H1 (cell line): ENCODE results near the gene RALGAPA2. TPM values are rescaled to one million over a fixed set of nuclear protein-coding genes. Genes with fewer than 3 reads are reported as not detected.

Experiments
- CTCF ChIA-PET: fragments of 300-600 bp; sonication (Branson Sonifier 250); formaldehyde crosslinking; loops from one replicate; lab custom pipeline; 2021; ENCODE audit not compliant: partially characterized antibody; lab: Charles Lee
- POLR2A ChIA-PET: fragments of 300-600 bp; sonication (Branson Sonifier 250); formaldehyde crosslinking; loops from one replicate; lab custom pipeline; 2021; ENCODE audit warnings: inconsistent platforms; ENCODE audit not compliant: partially characterized antibody; lab: Charles Lee
- DNase-seq, 2 experiments: peaks; one replicate each; pipeline versions ENCODE4 v3.0.0 to v3.0.0-alpha.2; 2010 to 2022; ENCODE audit warnings: low spot score in 2 of 2, low read depth in 1 of 2, mixed read lengths in 1 of 2
- FAIRE-seq: peaks from 2 replicates; lab custom pipeline; 2011; peaks lifted over from hg19 to GRCh38; lab: Jason Lieb, UNC
- H2AFZ ChIP-seq: 2 replicates; pipeline ENCODE4 v1.8.1; 2012; ENCODE audit warnings: low read length, inconsistent platforms
- H2AK5ac ChIP-seq: 2 replicates; pipeline ENCODE4 v1.6.1; 2013; ENCODE audit warnings: low read depth, low read length
- H2BK120ac ChIP-seq: replicated peaks from 2 replicates; pipeline ENCODE3; 2013; ENCODE audit warnings: low read depth, low read length, inconsistent platforms
- H2BK12ac ChIP-seq: 2 replicates; pipeline ENCODE4 v1.6.1; 2013; ENCODE audit warnings: low read depth, low read length
- H2BK15ac ChIP-seq: 2 replicates; pipeline ENCODE4 v1.6.1; 2013; ENCODE audit warnings: low read length
- H2BK20ac ChIP-seq: 2 replicates; pipeline ENCODE4 v1.6.1; 2013; ENCODE audit warnings: low read length
- H2BK5ac ChIP-seq: 2 replicates; pipeline ENCODE4 v1.6.1; 2013; ENCODE audit warnings: low read depth, low read length
- H3K14ac ChIP-seq: 2 replicates; pipeline ENCODE4 v1.6.1; 2013; ENCODE audit warnings: inconsistent platforms; ENCODE audit not compliant: insufficient read length
- H3K18ac ChIP-seq: 2 replicates; pipeline ENCODE4 v1.6.1; 2013; ENCODE audit warnings: low read length; ENCODE audit errors: extremely low read depth
- H3K23ac ChIP-seq: 2 replicates; pipeline ENCODE4 v1.6.1; 2013; ENCODE audit warnings: inconsistent platforms; ENCODE audit not compliant: insufficient read length
- H3K23me2 ChIP-seq: 2 replicates; pipeline ENCODE4 v1.6.1; 2013; ENCODE audit warnings: low read depth, low read length
- H3K27ac ChIP-seq: 2 replicates; pipeline ENCODE4 v1.6.1; 2011; ENCODE audit warnings: low read depth, low read length, inconsistent platforms
- H3K27me3 ChIP-seq, 4 experiments: replicated peaks in 1 of 4; 1 replicate in 1 of 4; 2 replicates in 3 of 4; pipeline versions ENCODE4 v1.6.1 to v1.8.1; 2011 to 2013; ENCODE audit warnings: low read length in 3 of 4, mild to moderate bottlenecking in 3 of 4, inconsistent platforms in 2 of 4, mixed read lengths in 2 of 4, moderate library complexity in 1 of 4; ENCODE audit not compliant: control insufficient read depth in 3 of 4, insufficient read depth in 3 of 4; ENCODE audit errors: extremely low read depth in 1 of 4
- H3K36me3 ChIP-seq, 4 experiments: 2 replicates each; pipeline versions ENCODE4 v1.6.1 to v1.8.1; 2011 to 2013; ENCODE audit warnings: mild to moderate bottlenecking in 4 of 4, low read length in 3 of 4, moderate library complexity in 2 of 4, control low read depth in 1 of 4, inconsistent platforms in 1 of 4; ENCODE audit not compliant: insufficient read depth in 4 of 4, control insufficient read depth in 2 of 4
- H3K4ac ChIP-seq: replicated peaks from 2 replicates; pipeline ENCODE3; 2013; ENCODE audit warnings: low read length, low read depth, mixed read lengths, inconsistent platforms; ENCODE audit not compliant: insufficient read length
- H3K4me1 ChIP-seq, 4 experiments: replicated peaks in 1 of 4; 1 replicate in 1 of 4; 2 replicates in 3 of 4; pipeline versions ENCODE4 v1.6.1 to v1.8.1; 2011 to 2013; ENCODE audit warnings: low read length in 3 of 4, inconsistent platforms in 2 of 4, mixed read lengths in 1 of 4; ENCODE audit not compliant: insufficient read depth in 4 of 4, control insufficient read depth in 3 of 4
- H3K4me2 ChIP-seq, 2 experiments: 2 replicates each; pipeline versions ENCODE4 v1.6.1 to v1.8.1; 2011 to 2013; ENCODE audit warnings: low read depth in 2 of 2, low read length in 2 of 2, control low read depth in 1 of 2, inconsistent platforms in 1 of 2, mild to moderate bottlenecking in 1 of 2; ENCODE audit not compliant: insufficient read depth in 1 of 2
- H3K4me3 ChIP-seq, 4 experiments: fragments of 200-600, 300-600 bp in 1 of 4; sonication (generic), shearing (Covaris generic), sonication (Bioruptor Twin) in 1 of 4; 2 replicates each; pipeline versions ENCODE4 v1.5.1 to v1.8.1; 2011 to 2016; ENCODE audit warnings: low read length in 4 of 4, low read depth in 3 of 4, control low read depth in 2 of 4, inconsistent platforms in 2 of 4, mild to moderate bottlenecking in 2 of 4, mixed read lengths in 1 of 4, moderate library complexity in 1 of 4; ENCODE audit not compliant: insufficient read depth in 2 of 4; ENCODE audit errors: extremely low read depth in 1 of 4
- H3K56ac ChIP-seq: replicated peaks from 2 replicates; pipeline ENCODE3; 2013; ENCODE audit warnings: low read depth, mild to moderate bottlenecking, mixed read lengths, low read length, inconsistent platforms; ENCODE audit not compliant: insufficient read length
- H3K79me1 ChIP-seq: 2 replicates; pipeline ENCODE4 v1.6.1; 2013; ENCODE audit warnings: low read depth, low read length, control low read depth
- H3K79me2 ChIP-seq, 2 experiments: 2 replicates each; pipeline versions ENCODE4 v1.6.1 to v1.8.1; 2012 to 2013; ENCODE audit warnings: low read length in 2 of 2, mild to moderate bottlenecking in 2 of 2, inconsistent platforms in 1 of 2; ENCODE audit not compliant: insufficient read depth in 2 of 2, control insufficient read depth in 1 of 2
- H3K9ac ChIP-seq, 4 experiments: replicated peaks in 1 of 4; 1 replicate in 1 of 4; 2 replicates in 3 of 4; pipeline versions ENCODE4 v1.6.1 to v1.8.1; 2011 to 2013; ENCODE audit warnings: low read depth in 3 of 4, low read length in 3 of 4, control low read depth in 2 of 4, mild to moderate bottlenecking in 2 of 4, moderate library complexity in 2 of 4, inconsistent platforms in 1 of 4; ENCODE audit errors: extremely low read depth in 1 of 4
- H3K9me3 ChIP-seq, 2 experiments: 2 replicates each; pipeline versions ENCODE4 v1.6.1 to v1.8.1; 2012 to 2013; ENCODE audit warnings: mild to moderate bottlenecking in 2 of 2, moderate library complexity in 2 of 2, control low read depth in 1 of 2, inconsistent platforms in 1 of 2, low read depth in 1 of 2, low read length in 1 of 2, mixed read lengths in 1 of 2; ENCODE audit not compliant: insufficient read depth in 2 of 2
- H4K20me1 ChIP-seq, 2 experiments: replicated peaks in 1 of 2; 2 replicates each; pipeline versions ENCODE3 to v1.8.1; 2011 to 2013; ENCODE audit warnings: inconsistent platforms in 2 of 2, low read length in 2 of 2, mild to moderate bottlenecking in 1 of 2; ENCODE audit not compliant: insufficient read depth in 2 of 2, control insufficient read depth in 1 of 2
- H4K5ac ChIP-seq: 2 replicates; pipeline ENCODE4 v1.6.1; 2013; ENCODE audit warnings: low read length, low read depth, mixed read lengths, inconsistent platforms; ENCODE audit not compliant: insufficient read length
- H4K8ac ChIP-seq: 2 replicates; pipeline ENCODE4 v1.8.0; 2013; ENCODE audit warnings: mild to moderate bottlenecking, moderate library complexity, low read length, inconsistent platforms; ENCODE audit not compliant: insufficient read depth; ENCODE audit errors: extremely low read depth
- H4K91ac ChIP-seq: replicated peaks from 2 replicates; pipeline ENCODE3; 2013; ENCODE audit warnings: low read length, mixed read lengths, inconsistent platforms; ENCODE audit not compliant: insufficient read length
- BCL11A ChIP-seq, 2 experiments: IDR thresholded peaks; one replicate each; pipeline ENCODE4 v1.6.1; 2011; ENCODE audit warnings: low read depth in 2 of 2, low read length in 2 of 2, mild to moderate bottlenecking in 2 of 2
- BRCA1 ChIP-seq: IDR thresholded peaks from 2 replicates; pipeline ENCODE4 v1.6.1; 2012; ENCODE audit warnings: low read depth, low read length, improper control_type of control experiment
- CEBPB ChIP-seq: IDR thresholded peaks from 2 replicates; pipeline ENCODE4 v1.6.1; 2012; ENCODE audit warnings: low read depth, low read length
- EGR1 ChIP-seq: IDR thresholded peaks from 2 replicates; pipeline ENCODE4 v1.6.1; 2011; ENCODE audit warnings: low read depth, low read length, borderline replicate concordance
- GABPA ChIP-seq: IDR thresholded peaks from 2 replicates; pipeline ENCODE4 v1.6.1; 2011; ENCODE audit warnings: mild to moderate bottlenecking, low read length, moderate library complexity, borderline replicate concordance; ENCODE audit not compliant: insufficient read depth
- GTF2F1 ChIP-seq: IDR thresholded peaks from 2 replicates; pipeline ENCODE4 v1.6.1; 2012; ENCODE audit warnings: low read depth, low read length, improper control_type of control experiment, borderline replicate concordance
- POLR2AphosphoS5 ChIP-seq: IDR thresholded peaks from 2 replicates; pipeline ENCODE4 v1.6.1; 2011; ENCODE audit warnings: low read depth, low read length
- POU5F1 ChIP-seq: IDR thresholded peaks from 2 replicates; pipeline ENCODE4 v1.6.1; 2011; ENCODE audit warnings: low read depth, mild to moderate bottlenecking, low read length, moderate library complexity
- ZNF274 ChIP-seq: IDR thresholded peaks from 2 replicates; pipeline ENCODE4 v1.7.0; 2012; ENCODE audit warnings: low read length, borderline replicate concordance; ENCODE audit errors: extremely low read depth
- WGBS, 2 experiments: shearing (Covaris generic) in 1 of 2; methylation state at CpG; one replicate each; pipeline versions ENCODE4 v1.1.6 to v1.1.7; 2013 to 2015; ENCODE audit warnings: low lambda C conversion rate in 2 of 2, mixed read lengths in 2 of 2, inconsistent platforms in 1 of 2, low coverage in 1 of 2, missing lambda C conversion rate in 1 of 2; ENCODE audit not compliant: insufficient replicate concordance in 2 of 2, insufficient coverage in 1 of 2, insufficient read length in 1 of 2; ENCODE audit errors: extremely low coverage in 1 of 2, missing lambda C conversion rate in 1 of 2; 5-methylcytosine and 5-hydroxymethylcytosine counted together
- polyA plus RNA-seq, 7 experiments: library from polyadenylated mRNA; depleted of rRNA in 3 of 7; stranded (reverse) in 5 of 7; unstranded in 2 of 7; fragments of >200 nt in 5 of 7; fragments of 200-250 nt in 2 of 7; gene quantifications; 1 replicate in 5 of 7; 2 replicates in 1 of 7; 4 replicates in 1 of 7; pipeline versions ENCODE4 v1.2.1 to v1.2.3, GENCODE V29; 2011 to 2013; ENCODE audit warnings: missing spikeins in 2 of 7, mixed read lengths in 2 of 7
- total RNA-seq: library from RNA; stranded (reverse); fragmentation: NEBNext Ultra II Directional; extraction: Animal tissue kit (Norgen Biotek cat#: 25700); gene quantifications from 2 replicates; pipeline ENCODE4 v1.2.1, GENCODE V29; 2021

Gene RALGAPA2
- total and polyA plus RNA-seq, 2 of the 8 experiments (the other 6 are each of a cell fraction or from before 2014, with no cell fraction given), result 5.1 to 25.5 TPM

DNA sequence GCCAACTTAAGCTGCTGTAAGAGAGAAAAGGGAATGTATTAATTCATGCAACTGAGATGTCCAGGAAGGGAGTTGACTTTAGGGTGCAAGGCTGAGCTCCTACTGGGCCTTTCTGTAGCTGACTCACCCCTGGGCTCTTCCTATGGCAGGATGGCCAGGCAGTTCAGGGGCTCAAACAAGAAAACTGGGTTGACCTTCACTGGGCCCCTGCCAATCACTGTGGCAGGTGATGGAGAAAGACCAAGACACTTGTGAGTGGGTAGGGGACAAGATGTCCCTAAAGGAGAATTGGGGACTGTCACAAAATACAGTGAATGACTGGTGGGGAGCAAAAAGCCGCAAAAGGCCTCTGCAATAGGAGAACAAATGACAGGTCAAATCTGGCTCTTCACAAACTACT lies 21.5 kb upstream of the RALGAPA2 start:
- Histone ChIP-seq H3K27ac (no peak overlapping the region), H2AK5ac (no peak overlapping the region), H2BK12ac (no peak overlapping the region), H4K91ac (no peak overlapping the region), H2BK15ac (no peak overlapping the region), H3K36me3 (no peaks in the 10 kb centered on the region), H3K79me2 (no peaks in the 10 kb centered on the region), H3K23ac (no peak overlapping the region), H2AFZ (no peak overlapping the region; the same call in 1 of the 2 replicates), H3K9ac (no peak overlapping the region), H3K18ac (no peak overlapping the region), H3K56ac (no peak overlapping the region), H2BK5ac (no peak overlapping the region), H3K4me3 (no peak overlapping the region), H3K4me1 (peaks cover 0 to 2% (median 0%) of the 10 kb centered on the region in 4 experiments; a peak in 1 of 7 replicates), H3K79me1 (no peaks in the 10 kb centered on the region), H2BK120ac (no peak overlapping the region), H3K4ac (no peak overlapping the region), H4K5ac (no peak overlapping the region), H4K8ac (no peak overlapping the region), H3K4me2 (no peak overlapping the region), H3K27me3 (no peaks in the 10 kb centered on the region), H3K9me3 (no peaks in the 10 kb centered on the region), H4K20me1 (no peaks in the 10 kb centered on the region), H2BK20ac (no peak overlapping the region), H3K23me2 (no peaks in the 10 kb centered on the region), H3K14ac (no peak overlapping the region)
- WGBS, 2 experiments, result 88% methylated on average over 1 of the region's 1 CpG; no CpG with 5 or more reads in 1 of the 2 experiments
- DNase-seq, result no peak
- TF ChIP-seq GTF2F1, result no peak
- TF ChIP-seq CEBPB, result no peak
- no peak for TF ChIP-seq POLR2AphosphoS5
- no peak for TF ChIP-seq BRCA1
- TF ChIP-seq BCL11A (IDR thresholded peaks at IDR 0.05; ENCODE audit: low read depth in 2 of 2, low read length in 2 of 2), result no peak
- TF ChIP-seq ZNF274, result no peak
- no peak for TF ChIP-seq EGR1
- no peak for TF ChIP-seq POU5F1
- TF ChIP-seq GABPA, result no peak
- ChIA-PET POLR2A (interaction anchor here (1.0 kb wide), 1 partner anchor 21 kb away, joined by 3 read pairs; the partner anchor contains the start of gene RALGAPA2), CTCF (interaction anchor here (0.7 to 1.0 kb wide), 2 partner anchors 12 to 559 kb away, joined by 3 read pairs; no protein-coding TSS in a partner anchor)
- no peak for FAIRE-seq
